ENCODE data around the gene CPPED1. TPM values are rescaled to one million over a fixed set of nuclear protein-coding genes. Genes with fewer than 3 reads are reported as not detected.

The CPPED1 gene
- total and polyA plus RNA-seq, 2 experiments from 2014 or later: 6.2 to 7.3 TPM

- TF ChIP-seq, protein P1, sequence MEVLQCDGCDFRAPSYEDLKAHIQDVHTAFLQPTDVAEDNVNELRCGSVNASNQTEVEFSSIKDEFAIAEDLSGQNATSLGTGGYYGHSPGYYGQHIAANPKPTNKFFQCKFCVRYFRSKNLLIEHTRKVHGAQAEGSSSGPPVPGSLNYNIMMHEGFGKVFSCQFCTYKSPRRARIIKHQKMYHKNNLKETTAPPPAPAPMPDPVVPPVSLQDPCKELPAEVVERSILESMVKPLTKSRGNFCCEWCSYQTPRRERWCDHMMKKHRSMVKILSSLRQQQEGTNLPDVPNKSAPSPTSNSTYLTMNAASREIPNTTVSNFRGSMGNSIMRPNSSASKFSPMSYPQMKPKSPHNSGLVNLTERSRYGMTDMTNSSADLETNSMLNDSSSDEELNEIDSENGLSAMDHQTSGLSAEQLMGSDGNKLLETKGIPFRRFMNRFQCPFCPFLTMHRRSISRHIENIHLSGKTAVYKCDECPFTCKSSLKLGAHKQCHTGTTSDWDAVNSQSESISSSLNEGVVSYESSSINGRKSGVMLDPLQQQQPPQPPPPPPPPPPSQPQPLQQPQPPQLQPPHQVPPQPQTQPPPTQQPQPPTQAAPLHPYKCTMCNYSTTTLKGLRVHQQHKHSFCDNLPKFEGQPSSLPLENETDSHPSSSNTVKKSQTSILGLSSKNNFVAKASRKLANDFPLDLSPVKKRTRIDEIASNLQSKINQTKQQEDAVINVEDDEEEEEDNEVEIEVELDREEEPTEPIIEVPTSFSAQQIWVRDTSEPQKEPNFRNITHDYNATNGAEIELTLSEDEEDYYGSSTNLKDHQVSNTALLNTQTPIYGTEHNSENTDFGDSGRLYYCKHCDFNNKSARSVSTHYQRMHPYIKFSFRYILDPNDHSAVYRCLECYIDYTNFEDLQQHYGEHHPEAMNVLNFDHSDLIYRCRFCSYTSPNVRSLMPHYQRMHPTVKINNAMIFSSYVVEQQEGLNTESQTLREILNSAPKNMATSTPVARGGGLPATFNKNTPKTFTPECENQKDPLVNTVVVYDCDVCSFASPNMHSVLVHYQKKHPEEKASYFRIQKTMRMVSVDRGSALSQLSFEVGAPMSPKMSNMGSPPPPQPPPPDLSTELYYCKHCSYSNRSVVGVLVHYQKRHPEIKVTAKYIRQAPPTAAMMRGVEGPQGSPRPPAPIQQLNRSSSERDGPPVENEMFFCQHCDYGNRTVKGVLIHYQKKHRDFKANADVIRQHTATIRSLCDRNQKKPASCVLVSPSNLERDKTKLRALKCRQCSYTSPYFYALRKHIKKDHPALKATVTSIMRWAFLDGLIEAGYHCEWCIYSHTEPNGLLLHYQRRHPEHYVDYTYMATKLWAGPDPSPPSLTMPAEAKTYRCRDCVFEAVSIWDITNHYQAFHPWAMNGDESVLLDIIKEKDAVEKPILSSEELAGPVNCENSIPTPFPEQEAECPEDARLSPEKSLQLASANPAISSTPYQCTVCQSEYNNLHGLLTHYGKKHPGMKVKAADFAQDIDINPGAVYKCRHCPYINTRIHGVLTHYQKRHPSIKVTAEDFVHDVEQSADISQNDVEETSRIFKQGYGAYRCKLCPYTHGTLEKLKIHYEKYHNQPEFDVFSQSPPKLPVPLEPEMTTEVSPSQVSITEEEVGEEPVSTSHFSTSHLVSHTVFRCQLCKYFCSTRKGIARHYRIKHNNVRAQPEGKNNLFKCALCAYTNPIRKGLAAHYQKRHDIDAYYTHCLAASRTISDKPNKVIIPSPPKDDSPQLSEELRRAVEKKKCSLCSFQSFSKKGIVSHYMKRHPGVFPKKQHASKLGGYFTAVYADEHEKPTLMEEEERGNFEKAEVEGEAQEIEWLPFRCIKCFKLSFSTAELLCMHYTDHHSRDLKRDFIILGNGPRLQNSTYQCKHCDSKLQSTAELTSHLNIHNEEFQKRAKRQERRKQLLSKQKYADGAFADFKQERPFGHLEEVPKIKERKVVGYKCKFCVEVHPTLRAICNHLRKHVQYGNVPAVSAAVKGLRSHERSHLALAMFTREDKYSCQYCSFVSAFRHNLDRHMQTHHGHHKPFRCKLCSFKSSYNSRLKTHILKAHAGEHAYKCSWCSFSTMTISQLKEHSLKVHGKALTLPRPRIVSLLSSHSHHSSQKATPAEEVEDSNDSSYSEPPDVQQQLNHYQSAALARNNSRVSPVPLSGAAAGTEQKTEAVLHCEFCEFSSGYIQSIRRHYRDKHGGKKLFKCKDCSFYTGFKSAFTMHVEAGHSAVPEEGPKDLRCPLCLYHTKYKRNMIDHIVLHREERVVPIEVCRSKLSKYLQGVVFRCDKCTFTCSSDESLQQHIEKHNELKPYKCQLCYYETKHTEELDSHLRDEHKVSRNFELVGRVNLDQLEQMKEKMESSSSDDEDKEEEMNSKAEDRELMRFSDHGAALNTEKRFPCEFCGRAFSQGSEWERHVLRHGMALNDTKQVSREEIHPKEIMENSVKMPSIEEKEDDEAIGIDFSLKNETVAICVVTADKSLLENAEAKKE (CRISPR knock-in tag; IDR thresholded peaks at IDR 0.05): no peak
- no peak for TF ChIP-seq EZH2phosphoT487 (IDR thresholded peaks at IDR 0.05; ENCODE audit: unreplicated experiment)
- TF ChIP-seq STAT1 (IDR thresholded peaks at IDR 0.05; ENCODE audit: unreplicated experiment): no peak
- TF ChIP-seq, protein P2, sequence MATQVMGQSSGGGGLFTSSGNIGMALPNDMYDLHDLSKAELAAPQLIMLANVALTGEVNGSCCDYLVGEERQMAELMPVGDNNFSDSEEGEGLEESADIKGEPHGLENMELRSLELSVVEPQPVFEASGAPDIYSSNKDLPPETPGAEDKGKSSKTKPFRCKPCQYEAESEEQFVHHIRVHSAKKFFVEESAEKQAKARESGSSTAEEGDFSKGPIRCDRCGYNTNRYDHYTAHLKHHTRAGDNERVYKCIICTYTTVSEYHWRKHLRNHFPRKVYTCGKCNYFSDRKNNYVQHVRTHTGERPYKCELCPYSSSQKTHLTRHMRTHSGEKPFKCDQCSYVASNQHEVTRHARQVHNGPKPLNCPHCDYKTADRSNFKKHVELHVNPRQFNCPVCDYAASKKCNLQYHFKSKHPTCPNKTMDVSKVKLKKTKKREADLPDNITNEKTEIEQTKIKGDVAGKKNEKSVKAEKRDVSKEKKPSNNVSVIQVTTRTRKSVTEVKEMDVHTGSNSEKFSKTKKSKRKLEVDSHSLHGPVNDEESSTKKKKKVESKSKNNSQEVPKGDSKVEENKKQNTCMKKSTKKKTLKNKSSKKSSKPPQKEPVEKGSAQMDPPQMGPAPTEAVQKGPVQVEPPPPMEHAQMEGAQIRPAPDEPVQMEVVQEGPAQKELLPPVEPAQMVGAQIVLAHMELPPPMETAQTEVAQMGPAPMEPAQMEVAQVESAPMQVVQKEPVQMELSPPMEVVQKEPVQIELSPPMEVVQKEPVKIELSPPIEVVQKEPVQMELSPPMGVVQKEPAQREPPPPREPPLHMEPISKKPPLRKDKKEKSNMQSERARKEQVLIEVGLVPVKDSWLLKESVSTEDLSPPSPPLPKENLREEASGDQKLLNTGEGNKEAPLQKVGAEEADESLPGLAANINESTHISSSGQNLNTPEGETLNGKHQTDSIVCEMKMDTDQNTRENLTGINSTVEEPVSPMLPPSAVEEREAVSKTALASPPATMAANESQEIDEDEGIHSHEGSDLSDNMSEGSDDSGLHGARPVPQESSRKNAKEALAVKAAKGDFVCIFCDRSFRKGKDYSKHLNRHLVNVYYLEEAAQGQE (IDR thresholded peaks at IDR 0.05; ENCODE audit: unreplicated experiment): no peak
- no peak for TF ChIP-seq ZNF331 (CRISPR knock-in tag; IDR thresholded peaks at IDR 0.05; ENCODE audit: low read depth)
- TF ChIP-seq CREB1 (CRISPR knock-in tag; IDR thresholded peaks at IDR 0.05; ENCODE audit: low read depth): no peak
- H3K27me3 Mint-ChIP-seq (ENCODE audit: insufficient read depth, low read depth, poor library complexity): peaks cover 7% of the 10 kb centered on the region
- no peaks in the 10 kb centered on the region for H4K20me1 ChIP-seq (replicated peaks; ENCODE audit: insufficient read depth)
These were observed 80.0 kb downstream of the CPPED1 start for GRCh38 chr16:12723681-12724080.

More at GRCh38 chr16:12723681-12724080, 80.0 kb downstream of the CPPED1 start:
- H3K4me3 Mint-ChIP-seq: no peak overlapping the region
- DNase-seq (ENCODE audit: low spot score): no peak
- Histone ChIP-seq H2AFZ (no peak overlapping the region), H3K79me2 (replicated peaks; ENCODE audit: insufficient read depth) (no peaks in the 10 kb centered on the region), H3K4me3 (no peak overlapping the region), H3K27ac (ENCODE audit: low read depth) (no peak overlapping the region), H3K36me3 (ENCODE audit: insufficient read depth) (no peaks in the 10 kb centered on the region), H3K9me2 (ENCODE audit: insufficient read depth) (no peaks in the 10 kb centered on the region), H3K4me2 (no peak overlapping the region), H3F3A (replicated peaks; ENCODE audit: low read depth) (no peaks in the 10 kb centered on the region), H3K27me3 (ENCODE audit: insufficient read depth) (no peaks in the 10 kb centered on the region), H3K4me1 (ENCODE audit: insufficient read depth) (no peaks in the 10 kb centered on the region)
- H3K4me1 Mint-ChIP-seq: peaks cover 9% of the 10 kb centered on the region; the same call in 2 of the 3 replicates
- ATAC-seq: no peak
- no peaks in the 10 kb centered on the region; the same call in 2 of the 3 replicates for H3K9me3 Mint-ChIP-seq
- H3K36me3 Mint-ChIP-seq (ENCODE audit: low read depth): no peaks in the 10 kb centered on the region
- H3K27ac Mint-ChIP-seq: no peak overlapping the region; the same call in 1 of the 2 replicates

Data from GM23338 (cell line).